ENCODE measurements around the gene FFAR4. TPM values are rescaled to one million over a fixed set of nuclear protein-coding genes. Genes with fewer than 3 reads are reported as not detected.
"Not testable (repeated sequence)": the region's sequence is repeated elsewhere in the genome, so short reads cannot be mapped to it uniquely, and the experiment has no call there.

The FFAR4 gene
- total RNA-seq (2014; rRNA removed; shearing (Covaris generic); ENCODE audit: low replicate concordance): not detected in 2 replicates

DNA sequence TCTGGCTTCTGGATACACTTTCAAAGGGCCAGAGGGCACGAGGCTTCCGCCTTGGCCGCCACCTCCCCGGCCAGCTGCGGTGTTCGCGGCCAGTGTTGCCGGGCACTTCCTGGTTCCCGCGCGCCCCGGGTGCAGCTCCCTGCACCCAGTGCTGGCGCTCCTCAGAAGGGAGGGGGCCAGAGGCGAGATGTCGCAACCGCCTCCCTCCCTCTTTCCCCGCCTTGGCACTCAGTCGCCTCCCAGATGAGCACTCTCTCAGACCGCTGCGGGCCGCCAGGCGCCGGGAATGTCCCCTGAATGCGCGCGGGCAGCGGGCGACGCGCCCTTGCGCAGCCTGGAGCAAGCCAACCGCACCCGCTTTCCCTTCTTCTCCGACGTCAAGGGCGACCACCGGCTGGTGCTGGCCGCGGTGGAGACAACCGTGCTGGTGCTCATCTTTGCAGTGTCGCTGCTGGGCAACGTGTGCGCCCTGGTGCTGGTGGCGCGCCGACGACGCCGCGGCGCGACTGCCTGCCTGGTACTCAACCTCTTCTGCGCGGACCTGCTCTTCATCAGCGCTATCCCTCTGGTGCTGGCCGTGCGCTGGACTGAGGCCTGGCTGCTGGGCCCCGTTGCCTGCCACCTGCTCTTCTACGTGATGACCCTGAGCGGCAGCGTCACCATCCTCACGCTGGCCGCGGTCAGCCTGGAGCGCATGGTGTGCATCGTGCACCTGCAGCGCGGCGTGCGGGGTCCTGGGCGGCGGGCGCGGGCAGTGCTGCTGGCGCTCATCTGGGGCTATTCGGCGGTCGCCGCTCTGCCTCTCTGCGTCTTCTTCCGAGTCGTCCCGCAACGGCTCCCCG, at the start of gene FFAR4:
TSS of gene FFAR4 (plus strand) at position 231 of the 842 bp plus-strand sequence. CDS start at position 287, 56 bp downstream.
- no peaks in the 10 kb centered on the region for H3K79me2 ChIP-seq (ENCODE audit: low read length)
- no peaks in the 10 kb centered on the region for H3K36me3 ChIP-seq (ENCODE audit: insufficient read depth, low read length)
- no peaks in the 10 kb centered on the region for H4K20me1 ChIP-seq (ENCODE audit: insufficient read depth, low read depth, low read length)
- no peak for DNase-seq
- H3K9me3 ChIP-seq (ENCODE audit: low read length): no peaks in the 10 kb centered on the region
- no peaks in the 10 kb centered on the region for H3K4me1 ChIP-seq (ENCODE audit: low read length)
- H3K27me3 ChIP-seq (ENCODE audit: low read length): no peaks in the 10 kb centered on the region
- no peak within 1 kb of the TSS for H3K4me3 ChIP-seq (ENCODE audit: low read length)
- no peak within 1 kb of the TSS for H3K9ac ChIP-seq (ENCODE audit: low read length)
- H3K9me2 ChIP-seq (replicated peaks; ENCODE audit: insufficient read depth, low read length): no peaks in the 10 kb centered on the region
- H2AFZ ChIP-seq (ENCODE audit: low read length): no peak within 1 kb of the TSS
- no peak within 1 kb of the TSS for H3K27ac ChIP-seq (ENCODE audit: low read length)
- no peak within 1 kb of the TSS for H3K4me2 ChIP-seq (ENCODE audit: low read depth, low read length, poor library complexity, severe bottlenecking)

DNA sequence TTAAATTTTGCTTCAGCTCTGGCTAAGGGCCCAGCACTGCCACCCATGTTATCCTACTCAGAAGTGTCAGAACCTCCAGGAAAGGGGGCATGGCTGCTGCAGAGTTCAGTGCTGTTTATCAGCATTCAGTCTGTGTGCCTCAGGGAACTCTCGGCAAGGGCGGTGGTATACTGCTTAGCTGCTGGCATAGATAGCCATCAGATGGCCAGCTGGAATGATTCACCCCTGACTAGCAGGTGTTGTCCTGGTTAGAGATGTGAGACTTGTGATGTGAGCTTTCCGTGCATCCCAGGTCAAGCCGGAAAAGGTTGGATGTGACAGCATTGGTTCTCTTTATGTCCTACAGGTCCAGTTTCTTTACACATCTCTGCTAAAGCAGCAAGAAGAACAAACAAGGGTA, 47.9 kb upstream of the FFAR4 start:
- H3K9ac ChIP-seq (ENCODE audit: low read length): no peak overlapping the region
- DNase-seq: no peak
- no peaks in the 10 kb centered on the region for H4K20me1 ChIP-seq (ENCODE audit: insufficient read depth, low read depth, low read length)
- H3K9me2 ChIP-seq (replicated peaks; ENCODE audit: insufficient read depth, low read length): no peaks in the 10 kb centered on the region
- no peak overlapping the region for H3K4me3 ChIP-seq (ENCODE audit: low read length)
- peaks cover 36% of the 10 kb centered on the region for H3K4me1 ChIP-seq (ENCODE audit: low read length)
- no peak overlapping the region for H3K4me2 ChIP-seq (ENCODE audit: low read depth, low read length, poor library complexity, severe bottlenecking)
- H3K36me3 ChIP-seq (ENCODE audit: insufficient read depth, low read length): peaks cover 27% of the 10 kb centered on the region
- no peak overlapping the region for H2AFZ ChIP-seq (ENCODE audit: low read length)
- no peaks in the 10 kb centered on the region for H3K79me2 ChIP-seq (ENCODE audit: low read length)
- no peak overlapping the region for H3K27ac ChIP-seq (ENCODE audit: low read length)
- H3K27me3 ChIP-seq (ENCODE audit: low read length): no peaks in the 10 kb centered on the region
- H3K9me3 ChIP-seq (ENCODE audit: low read length): no peaks in the 10 kb centered on the region

DNA sequence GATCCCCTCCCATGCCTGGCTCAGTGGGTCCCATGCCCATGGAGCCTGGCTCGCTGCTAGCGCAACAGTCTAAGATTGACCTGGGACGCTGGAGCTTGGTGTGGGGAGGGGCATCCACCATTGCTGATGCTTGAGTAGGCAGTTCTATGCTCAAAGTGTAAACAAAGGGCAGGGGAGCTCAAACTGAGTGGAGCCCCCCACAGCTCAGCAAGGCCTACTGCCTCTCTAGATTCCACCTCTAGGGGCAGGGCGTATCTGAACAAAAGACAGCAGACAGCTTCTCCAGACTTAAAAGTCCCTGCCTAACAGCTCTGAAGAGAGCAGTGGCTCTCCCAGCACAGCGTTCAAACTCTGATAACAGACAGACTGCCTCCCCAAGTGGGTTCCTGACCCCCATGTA, 31.2 kb upstream of the FFAR4 start:
- Histone ChIP-seq H3K9me2 (replicated peaks; ENCODE audit: insufficient read depth, low read length) (no peaks in the 10 kb centered on the region), H2AFZ (ENCODE audit: low read length) (no peak overlapping the region), H4K20me1 (ENCODE audit: insufficient read depth, low read depth, low read length) (no peaks in the 10 kb centered on the region), H3K27ac (ENCODE audit: low read length) (no peak overlapping the region), H3K4me2 (ENCODE audit: low read depth, low read length, poor library complexity, severe bottlenecking) (no peak overlapping the region), H3K9me3 (ENCODE audit: low read length) (no peaks in the 10 kb centered on the region), H3K9ac (ENCODE audit: low read length) (no peak overlapping the region), H3K4me3 (ENCODE audit: low read length) (no peak overlapping the region), H3K27me3 (ENCODE audit: low read length) (no peaks in the 10 kb centered on the region), H3K36me3 (ENCODE audit: insufficient read depth, low read length) (no peaks in the 10 kb centered on the region), H3K4me1 (ENCODE audit: low read length) (no peaks in the 10 kb centered on the region), H3K79me2 (ENCODE audit: low read length) (no peaks in the 10 kb centered on the region)
- no peak for DNase-seq

DNA sequence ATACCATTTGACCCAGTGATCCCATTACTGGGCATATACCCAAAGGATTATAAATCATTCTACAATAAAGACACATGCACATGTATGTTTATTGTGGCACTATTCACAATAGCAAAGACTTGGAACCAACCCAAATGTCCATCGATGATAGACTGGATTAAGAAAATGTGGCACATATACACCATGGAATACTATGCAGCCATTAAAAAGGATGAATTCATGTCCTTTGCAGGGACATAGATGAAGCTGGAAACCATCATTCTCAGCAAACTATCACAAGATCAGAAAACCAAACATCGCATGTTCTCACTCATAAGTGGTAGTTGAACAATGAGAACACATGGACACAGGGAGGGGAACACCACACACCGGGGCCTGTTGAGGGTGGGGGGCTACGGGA, 25.6 kb upstream of the FFAR4 start:
- H3K36me3 ChIP-seq (ENCODE audit: insufficient read depth, low read length); H3K4me2 ChIP-seq (ENCODE audit: low read depth, low read length, poor library complexity, severe bottlenecking); H2AFZ ChIP-seq (ENCODE audit: low read length); H3K9me3 ChIP-seq (ENCODE audit: low read length); H3K27ac ChIP-seq (ENCODE audit: low read length); H3K4me3 ChIP-seq (ENCODE audit: low read length); H3K4me1 ChIP-seq (ENCODE audit: low read length); H4K20me1 ChIP-seq (ENCODE audit: insufficient read depth, low read depth, low read length); H3K9me2 ChIP-seq (replicated peaks; ENCODE audit: insufficient read depth, low read length); H3K27me3 ChIP-seq (ENCODE audit: low read length); DNase-seq; H3K79me2 ChIP-seq (ENCODE audit: low read length); H3K9ac ChIP-seq (ENCODE audit: low read length): not testable (repeated sequence)

GRCh38 chr10:93541402-93542357, 24.8 kb upstream of the FFAR4 start:
- Histone ChIP-seq H3K27me3 (ENCODE audit: low read length) (no peaks in the 10 kb centered on the region), H3K9me3 (ENCODE audit: low read length) (no peaks in the 10 kb centered on the region), H3K9me2 (replicated peaks; ENCODE audit: insufficient read depth, low read length) (no peaks in the 10 kb centered on the region), H2AFZ (ENCODE audit: low read length) (no peak overlapping the region), H3K4me2 (ENCODE audit: low read depth, low read length, poor library complexity, severe bottlenecking) (no peak overlapping the region), H3K79me2 (ENCODE audit: low read length) (no peaks in the 10 kb centered on the region), H3K9ac (ENCODE audit: low read length) (no peak overlapping the region), H3K4me1 (ENCODE audit: low read length) (no peaks in the 10 kb centered on the region), H3K27ac (ENCODE audit: low read length) (no peak overlapping the region), H3K4me3 (ENCODE audit: low read length) (no peak overlapping the region), H4K20me1 (ENCODE audit: insufficient read depth, low read depth, low read length) (no peaks in the 10 kb centered on the region), H3K36me3 (ENCODE audit: insufficient read depth, low read length) (no peaks in the 10 kb centered on the region)
- DNase-seq: no peak

DNA sequence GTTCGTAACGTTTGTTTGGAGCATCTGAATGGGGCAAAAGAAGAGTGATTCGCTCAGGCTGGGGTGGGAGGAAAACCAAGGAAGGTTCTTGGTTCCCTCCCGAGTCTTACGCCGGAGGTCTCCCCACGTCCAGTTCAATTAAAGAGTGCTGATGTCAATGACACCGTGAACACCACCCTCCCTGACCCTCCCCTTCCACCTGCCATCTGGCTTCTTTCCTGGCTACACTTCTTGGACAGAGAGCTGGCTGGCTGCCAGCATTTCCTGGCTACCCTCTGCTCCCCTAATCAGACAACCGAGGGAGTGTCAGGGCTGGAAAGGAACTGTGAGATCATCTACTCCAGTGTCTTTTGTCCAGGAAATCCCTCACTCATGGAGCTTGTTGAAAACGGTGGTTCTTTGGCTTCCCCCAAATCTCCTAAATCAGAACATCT, 24.1 kb upstream of the FFAR4 start:
- H2AFZ ChIP-seq (ENCODE audit: low read length): no peak overlapping the region

DNA sequence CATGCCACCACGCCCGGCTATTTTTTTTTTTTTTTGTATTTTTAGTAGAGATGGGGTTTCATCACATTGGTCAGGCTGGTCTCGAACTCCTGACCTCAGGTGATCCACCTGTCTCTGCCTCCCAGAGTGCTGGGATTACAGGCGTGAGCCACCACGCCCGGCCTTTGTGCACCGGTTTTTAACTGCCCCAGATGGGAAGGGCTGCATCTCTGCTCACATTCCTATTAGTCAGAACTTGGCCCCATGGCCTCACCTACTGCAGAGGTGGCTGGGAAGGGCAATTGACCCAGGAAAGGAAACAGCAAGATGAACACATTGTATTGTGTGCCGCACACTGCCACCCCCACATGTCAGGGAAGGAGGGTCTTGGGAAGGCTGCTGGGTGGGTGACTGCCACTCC, 19.5 kb upstream of the FFAR4 start:
- H3K4me1 ChIP-seq (ENCODE audit: low read length); H3K4me2 ChIP-seq (ENCODE audit: low read depth, low read length, poor library complexity, severe bottlenecking); H3K9me3 ChIP-seq (ENCODE audit: low read length); H3K9me2 ChIP-seq (replicated peaks; ENCODE audit: insufficient read depth, low read length); H4K20me1 ChIP-seq (ENCODE audit: insufficient read depth, low read depth, low read length); H3K9ac ChIP-seq (ENCODE audit: low read length); H3K27me3 ChIP-seq (ENCODE audit: low read length); DNase-seq; H3K4me3 ChIP-seq (ENCODE audit: low read length); H3K27ac ChIP-seq (ENCODE audit: low read length); H2AFZ ChIP-seq (ENCODE audit: low read length); H3K79me2 ChIP-seq (ENCODE audit: low read length); H3K36me3 ChIP-seq (ENCODE audit: insufficient read depth, low read length): not testable (repeated sequence)

More for the DNA sequence above, 24.1 kb upstream of the FFAR4 start:
- H3K4me1 ChIP-seq (ENCODE audit: low read length): no peaks in the 10 kb centered on the region
- no peaks in the 10 kb centered on the region for H3K9me3 ChIP-seq (ENCODE audit: low read length)
- H3K9me2 ChIP-seq (replicated peaks; ENCODE audit: insufficient read depth, low read length): no peaks in the 10 kb centered on the region
- H3K9ac ChIP-seq (ENCODE audit: low read length): no peak overlapping the region
- no peak overlapping the region for H3K4me3 ChIP-seq (ENCODE audit: low read length)
- H3K36me3 ChIP-seq (ENCODE audit: insufficient read depth, low read length): no peaks in the 10 kb centered on the region
- no peak overlapping the region for H3K27ac ChIP-seq (ENCODE audit: low read length)
- no peaks in the 10 kb centered on the region for H4K20me1 ChIP-seq (ENCODE audit: insufficient read depth, low read depth, low read length)
- H3K27me3 ChIP-seq (ENCODE audit: low read length): no peaks in the 10 kb centered on the region
- no peaks in the 10 kb centered on the region for H3K79me2 ChIP-seq (ENCODE audit: low read length)
- H3K4me2 ChIP-seq (ENCODE audit: low read depth, low read length, poor library complexity, severe bottlenecking): no peak overlapping the region
- DNase-seq: no peak

- Histone ChIP-seq H3K36me3 (ENCODE audit: insufficient read depth, low read length) (no peaks in the 10 kb centered on the region), H3K79me2 (ENCODE audit: low read length) (no peaks in the 10 kb centered on the region), H3K4me1 (ENCODE audit: low read length) (no peaks in the 10 kb centered on the region), H3K27ac (ENCODE audit: low read length) (no peak overlapping the region), H4K20me1 (ENCODE audit: insufficient read depth, low read depth, low read length) (no peaks in the 10 kb centered on the region), H2AFZ (ENCODE audit: low read length) (no peak overlapping the region), H3K4me2 (ENCODE audit: low read depth, low read length, poor library complexity, severe bottlenecking) (no peak overlapping the region), H3K9me2 (replicated peaks; ENCODE audit: insufficient read depth, low read length) (no peaks in the 10 kb centered on the region), H3K4me3 (ENCODE audit: low read length) (no peak overlapping the region), H3K9ac (ENCODE audit: low read length) (no peak overlapping the region), H3K27me3 (ENCODE audit: low read length) (no peaks in the 10 kb centered on the region), H3K9me3 (ENCODE audit: low read length) (no peaks in the 10 kb centered on the region)
- DNase-seq: no peak
Observed at GRCh38 chr10:93547522-93547921, 18.9 kb upstream of the FFAR4 start.
